HCEC 1CT (cell line): ENCODE measurements around the gene CTSW.

Source experiments
- DNase-seq: peaks from one replicate; pipeline ENCODE4 v3.0.0-alpha.2; 2017

The CTSW gene

DNA sequence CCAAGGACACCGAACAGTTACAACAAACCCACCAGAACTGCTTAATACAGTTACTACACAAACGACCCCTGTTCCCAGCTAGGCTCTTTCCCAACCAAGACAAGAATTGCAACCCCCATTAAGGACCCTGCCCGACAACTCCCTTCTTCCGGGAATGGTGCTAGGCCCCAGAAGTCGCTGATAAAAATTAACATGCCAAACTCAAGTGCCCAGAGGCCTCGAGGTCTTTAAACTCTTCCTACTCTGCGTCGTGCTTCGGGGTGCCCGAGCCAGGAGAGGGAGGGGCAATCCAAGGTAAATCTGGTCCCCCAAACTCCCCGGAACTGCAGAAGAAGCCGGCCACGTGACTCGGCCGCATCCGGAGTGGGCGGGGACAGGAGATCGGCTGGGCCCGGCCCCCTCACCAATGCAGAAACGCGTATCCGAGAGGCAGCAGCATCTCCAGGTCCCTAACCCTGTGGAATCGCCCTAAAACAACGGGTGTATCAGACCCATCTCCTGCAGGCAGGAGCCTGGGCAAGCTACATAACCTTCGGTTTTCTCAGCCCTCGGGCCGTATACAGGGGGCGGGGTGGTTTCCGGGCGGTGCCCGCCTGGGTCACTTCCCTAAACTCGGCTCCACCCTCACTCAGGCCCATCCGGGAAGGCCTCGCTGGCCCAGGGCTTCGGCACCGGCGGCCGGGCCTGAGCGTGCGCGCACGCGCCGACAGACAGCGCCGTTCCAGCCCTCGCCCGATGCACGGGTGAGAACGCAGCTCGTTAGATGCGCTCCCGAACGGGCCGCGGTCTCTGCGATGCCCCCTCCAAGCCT lies 22.7 kb upstream of the CTSW start:
- peak; percentile 66 for DNase-seq

DNA sequence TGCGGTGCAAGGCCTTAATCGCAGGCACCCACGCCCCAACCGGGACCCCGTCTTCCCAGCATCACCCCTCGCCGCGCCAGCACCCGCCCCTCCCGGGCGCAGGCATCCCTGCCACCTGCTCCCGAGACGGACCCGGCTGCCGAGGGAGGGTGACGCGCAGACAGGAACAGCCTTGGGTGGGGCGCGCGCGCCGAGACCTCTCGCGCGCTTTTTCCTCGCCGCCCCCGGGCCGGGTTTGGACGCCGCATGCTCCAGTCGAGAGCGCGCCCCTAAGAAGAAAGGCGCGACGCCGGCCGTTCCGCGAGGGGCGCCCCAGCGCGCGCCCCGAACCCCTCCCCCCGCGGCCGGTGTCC lies 22.2 kb upstream of the CTSW start:
- peak; percentile 46 for DNase-seq

DNA sequence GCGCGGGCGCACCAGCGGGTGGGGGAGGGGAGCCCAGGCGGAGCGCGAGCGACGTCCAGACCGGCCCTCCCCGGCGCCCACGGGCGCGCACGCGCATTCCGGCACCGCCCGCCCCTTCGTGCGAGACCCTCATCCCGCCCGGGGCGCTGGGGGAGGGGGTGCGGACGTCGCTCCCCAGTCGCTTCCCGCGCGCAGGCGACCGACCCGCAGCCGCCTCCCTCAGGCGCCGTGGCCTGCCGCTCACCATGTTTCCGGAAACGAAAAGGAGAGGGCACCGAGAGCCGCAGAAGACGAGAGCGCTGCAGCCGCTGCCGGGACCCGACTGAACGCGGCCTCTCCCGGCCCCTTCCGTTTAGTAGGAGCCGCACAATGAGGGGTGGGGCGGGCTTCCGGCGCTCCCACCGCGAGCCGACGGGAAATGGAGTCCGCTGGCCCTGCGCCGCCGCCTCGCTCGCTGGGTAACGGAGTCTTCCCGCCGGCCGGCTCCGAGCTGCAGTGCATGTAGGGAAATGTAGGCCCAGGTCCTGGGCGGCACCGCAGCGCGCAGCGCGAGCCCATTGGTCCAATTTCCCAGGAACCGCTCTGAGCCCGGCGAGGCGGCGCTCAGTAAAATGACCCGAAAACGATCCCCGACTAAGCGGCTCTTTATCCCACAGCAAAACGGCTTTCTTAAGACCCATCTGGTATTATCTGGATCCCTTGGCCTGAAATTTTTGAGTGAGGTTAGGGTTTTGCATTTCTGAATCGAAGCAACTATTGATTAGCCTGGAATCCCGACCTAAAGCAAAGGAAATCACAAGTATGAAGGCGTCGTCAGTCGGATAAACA lies 21.6 kb upstream of the CTSW start, which contains the start of gene CFL1:
TSS of gene CFL1 (minus strand) at position 328 of the 828 bp plus-strand sequence. CDS start at position 247, 81 bp downstream.
- DNase-seq: peak; percentile 99

DNA sequence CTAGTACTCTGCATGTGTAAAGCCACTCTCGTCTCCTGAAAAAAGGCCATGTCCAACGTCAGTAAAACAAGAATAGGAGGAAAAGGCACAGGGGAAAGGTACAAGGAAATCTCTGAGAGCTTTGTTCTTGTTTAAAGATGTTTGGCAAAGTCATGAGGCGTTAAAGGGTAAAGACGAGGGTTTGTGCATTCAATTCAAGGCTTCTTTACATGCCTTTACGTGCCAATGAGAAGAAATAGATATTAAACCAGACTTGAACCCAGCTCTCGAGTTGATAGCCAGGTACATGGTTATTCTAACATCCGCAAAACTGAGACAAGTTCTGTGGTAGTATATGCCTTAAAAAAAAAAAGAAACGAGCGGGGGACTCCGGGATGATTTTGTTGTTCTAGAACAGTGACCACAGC lies 21.0 kb upstream of the CTSW start:
- DNase-seq: no peak

DNA sequence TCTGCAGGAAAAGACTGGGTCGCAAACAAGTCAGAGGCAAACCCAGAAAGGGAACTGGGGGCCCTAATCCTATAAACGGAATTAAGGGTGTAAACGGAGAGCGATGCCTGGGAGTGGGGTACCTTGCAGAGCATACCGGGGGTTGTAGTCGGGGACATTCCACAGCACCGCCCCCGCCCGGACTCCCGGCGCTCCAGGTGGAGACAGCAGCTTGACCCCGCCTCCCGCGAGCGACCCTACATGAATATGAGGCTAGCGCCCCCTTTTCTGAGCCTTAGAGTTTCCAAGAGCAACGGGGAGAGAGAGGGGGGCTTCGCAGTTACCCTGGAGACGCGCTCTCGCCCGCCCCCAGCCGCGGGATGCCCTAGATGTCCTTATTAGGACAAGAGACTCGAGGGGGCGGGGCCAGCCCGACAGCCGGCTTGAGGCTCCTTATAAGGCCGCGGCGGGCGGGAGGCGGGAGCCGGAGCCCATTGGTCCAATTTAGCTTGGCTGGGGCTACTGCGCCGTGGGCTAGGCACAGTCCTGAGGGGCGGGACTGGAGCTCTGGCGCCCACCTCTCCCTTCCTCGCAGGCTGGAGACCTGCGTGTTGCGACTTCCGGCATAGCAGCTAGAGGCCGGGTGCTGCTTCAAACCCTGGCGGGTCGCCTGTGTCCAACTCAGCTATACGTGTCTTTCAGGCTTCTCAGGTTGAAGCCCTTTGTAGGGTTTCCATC lies 20.4 kb upstream of the CTSW start:
- DNase-seq: peak; percentile 100

DNA sequence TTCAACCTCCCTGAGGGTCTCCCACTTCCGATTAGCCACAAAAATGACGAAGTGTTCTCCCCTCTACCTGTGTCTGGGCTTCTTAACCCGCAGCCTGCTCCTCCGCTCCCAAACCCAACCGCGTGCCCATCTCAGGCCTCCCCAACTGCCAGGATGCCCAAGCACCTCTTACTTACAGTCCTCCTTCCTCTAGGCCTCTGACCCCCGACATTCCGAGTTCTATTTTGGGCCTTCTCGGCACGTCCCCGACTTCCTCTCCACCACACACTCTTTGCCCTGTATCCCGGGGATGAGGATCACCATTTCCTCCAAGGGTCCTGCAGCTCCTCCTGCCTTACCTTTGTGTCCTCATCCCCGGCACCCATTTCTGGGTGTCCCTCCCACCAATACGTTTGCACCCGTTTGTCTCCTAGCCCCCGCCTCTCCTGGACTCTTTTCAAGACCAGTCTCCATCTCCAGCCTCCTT lies 19.8 kb upstream of the CTSW start:
- DNase-seq: peak; percentile 56

DNA sequence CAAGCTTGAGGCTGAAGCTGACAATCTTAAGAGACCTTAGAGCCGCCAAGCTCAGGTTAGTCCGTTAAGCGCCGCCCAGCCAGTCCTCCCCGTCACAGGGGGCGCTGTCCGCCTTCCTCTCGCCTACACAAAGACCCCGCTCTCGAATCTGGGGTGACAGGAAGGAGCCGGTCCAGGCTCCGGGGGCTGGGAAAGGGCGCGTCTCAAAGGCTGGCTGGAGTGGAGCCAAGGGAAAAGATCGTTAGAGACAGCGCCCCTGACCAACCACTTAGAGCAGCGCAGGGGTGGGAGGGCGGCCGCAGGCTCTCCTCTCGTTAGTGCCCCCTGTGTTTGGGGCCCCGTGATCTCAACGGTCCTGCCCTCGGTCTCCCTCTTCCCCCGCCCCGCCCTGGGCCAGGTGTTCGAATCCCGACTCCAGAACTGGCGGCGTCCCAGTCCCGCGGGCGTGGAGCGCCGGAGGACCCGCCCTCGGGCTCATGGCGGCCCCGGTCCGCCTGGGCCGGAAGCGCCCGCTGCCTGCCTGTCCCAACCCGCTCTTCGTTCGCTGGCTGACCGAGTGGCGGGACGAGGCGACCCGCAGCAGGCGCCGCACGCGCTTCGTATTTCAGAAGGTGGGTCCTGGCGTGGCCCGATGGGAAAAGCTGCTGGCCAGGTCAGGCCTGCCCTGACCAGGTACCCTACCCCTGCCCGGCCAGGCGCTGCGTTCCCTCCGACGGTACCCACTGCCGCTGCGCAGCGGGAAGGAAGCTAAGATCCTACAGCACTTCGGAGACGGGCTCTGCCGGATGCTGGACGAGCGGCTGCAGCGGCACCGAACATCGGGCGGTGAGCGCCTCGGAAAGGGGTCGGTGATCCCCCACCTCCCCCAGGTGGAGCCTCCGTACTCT lies 19.1 kb upstream of the CTSW start, which contains the start of gene MUS81:
TSS of gene MUS81 (plus strand) at position 156 of the 887 bp plus-strand sequence. CDS start at position 477, 321 bp downstream.
- peak; percentile 97 for DNase-seq

DNA sequence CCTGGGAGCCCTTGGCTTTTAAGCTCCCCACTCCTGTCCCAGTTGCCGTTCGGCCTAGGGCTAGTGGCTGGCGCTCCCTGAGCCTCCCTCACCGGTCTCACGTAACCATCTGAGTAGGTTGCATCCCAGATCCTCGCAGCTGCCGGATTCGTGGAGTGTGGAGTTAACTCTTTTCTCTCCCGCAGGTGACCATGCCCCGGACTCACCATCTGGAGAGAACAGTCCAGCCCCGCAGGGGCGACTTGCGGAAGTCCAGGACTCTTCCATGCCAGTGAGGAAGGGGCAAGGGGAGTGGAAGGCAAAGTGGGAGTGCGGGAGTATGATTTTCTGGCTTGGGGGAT lies 18.5 kb upstream of the CTSW start:
- DNase-seq: no peak

DNA sequence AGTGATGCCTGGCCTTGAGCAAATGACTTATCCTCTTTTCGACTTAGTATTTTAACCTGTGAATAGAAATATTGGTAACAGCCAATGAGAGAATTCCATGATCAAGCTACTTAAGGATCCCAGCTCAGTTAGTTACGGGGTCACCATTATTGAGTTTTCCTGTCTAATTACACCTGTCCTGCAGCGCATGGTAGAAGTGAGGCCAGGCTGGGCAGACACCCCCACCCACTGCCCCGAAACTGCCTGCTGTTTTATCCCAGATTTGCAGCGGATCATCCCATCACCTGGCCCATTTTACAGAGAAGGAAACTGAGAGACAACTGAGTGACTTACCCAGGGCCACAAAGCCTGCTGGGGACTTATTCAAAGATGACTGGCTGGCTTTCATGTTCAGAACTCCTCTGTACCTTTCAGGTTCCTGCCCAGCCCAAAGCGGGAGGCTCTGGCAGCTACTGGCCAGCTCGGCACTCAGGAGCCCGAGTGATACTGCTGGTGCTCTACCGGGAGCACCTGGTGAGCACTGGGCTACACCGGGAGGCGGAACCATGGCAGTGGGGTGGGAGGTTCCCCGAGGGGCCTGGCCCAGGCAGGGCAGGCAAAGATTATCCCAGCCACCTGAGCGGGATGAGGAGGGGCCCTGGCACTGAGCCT lies 18.0 kb upstream of the CTSW start:
- DNase-seq: no peak

DNA sequence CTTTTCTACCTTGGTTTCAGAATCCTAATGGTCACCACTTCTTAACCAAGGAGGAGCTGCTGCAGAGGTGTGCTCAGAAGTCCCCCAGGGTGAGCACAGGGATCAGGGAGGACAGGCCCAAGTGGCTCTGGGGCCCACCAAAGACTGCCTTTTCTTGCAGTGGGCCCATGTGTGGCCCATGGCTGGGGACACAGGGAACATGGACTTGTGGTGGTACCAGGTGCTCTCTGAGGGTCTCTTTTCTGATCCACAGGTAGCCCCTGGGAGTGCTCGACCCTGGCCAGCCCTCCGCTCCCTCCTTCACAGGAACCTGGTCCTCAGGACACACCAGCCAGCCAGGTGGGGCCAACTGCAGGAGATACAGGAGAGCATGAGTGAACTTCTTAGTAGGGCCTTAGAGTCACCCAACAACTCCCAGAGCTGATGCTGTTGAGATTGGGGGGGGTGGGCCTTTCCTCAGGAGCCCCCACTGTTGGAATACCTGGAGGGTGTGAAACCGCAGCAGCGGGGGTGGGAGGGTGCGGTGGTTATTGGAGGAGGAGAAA lies 17.4 kb upstream of the CTSW start:
- no peak for DNase-seq

DNA sequence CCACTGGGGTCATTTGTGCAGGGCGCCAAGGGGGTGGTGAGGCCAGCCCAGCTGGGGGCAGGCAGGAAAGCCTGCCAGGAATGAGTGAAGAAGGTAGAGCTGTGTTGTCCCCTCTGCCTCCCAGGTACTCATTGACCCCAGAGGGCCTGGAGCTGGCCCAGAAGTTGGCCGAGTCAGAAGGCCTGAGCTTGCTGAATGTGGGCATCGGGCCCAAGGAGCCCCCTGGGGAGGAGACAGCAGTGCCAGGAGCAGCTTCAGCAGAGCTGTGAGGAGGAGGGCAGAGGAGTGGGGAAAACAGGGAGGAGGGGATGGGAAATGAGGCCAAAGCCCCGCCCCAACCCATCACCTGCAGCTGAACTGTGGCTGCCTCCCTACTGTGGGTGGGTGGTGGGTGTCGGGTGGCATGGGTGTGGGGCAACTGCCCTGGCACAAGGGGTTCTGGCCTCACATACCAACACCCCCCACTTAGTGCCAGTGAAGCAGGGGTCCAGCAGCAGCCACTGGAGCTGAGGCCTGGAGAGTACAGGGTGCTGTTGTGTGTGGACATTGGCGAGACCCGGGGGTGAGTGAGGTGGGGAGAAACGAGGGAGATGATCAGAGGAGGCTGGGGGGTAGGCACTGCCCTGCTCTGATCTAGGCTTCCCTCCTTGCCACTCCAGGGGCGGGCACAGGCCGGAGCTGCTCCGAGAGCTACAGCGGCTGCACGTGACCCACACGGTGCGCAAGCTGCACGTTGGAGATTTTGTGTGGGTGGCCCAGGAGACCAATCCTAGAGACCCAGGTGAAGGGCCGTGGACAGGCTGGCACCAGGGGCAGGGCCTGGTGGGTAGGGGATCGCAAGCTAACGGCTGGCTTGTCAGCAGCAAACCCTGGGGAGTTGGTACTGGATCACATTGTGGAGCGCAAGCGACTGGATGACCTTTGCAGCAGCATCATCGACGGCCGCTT lies 16.4 kb upstream of the CTSW start:
- no peak for DNase-seq

DNA sequence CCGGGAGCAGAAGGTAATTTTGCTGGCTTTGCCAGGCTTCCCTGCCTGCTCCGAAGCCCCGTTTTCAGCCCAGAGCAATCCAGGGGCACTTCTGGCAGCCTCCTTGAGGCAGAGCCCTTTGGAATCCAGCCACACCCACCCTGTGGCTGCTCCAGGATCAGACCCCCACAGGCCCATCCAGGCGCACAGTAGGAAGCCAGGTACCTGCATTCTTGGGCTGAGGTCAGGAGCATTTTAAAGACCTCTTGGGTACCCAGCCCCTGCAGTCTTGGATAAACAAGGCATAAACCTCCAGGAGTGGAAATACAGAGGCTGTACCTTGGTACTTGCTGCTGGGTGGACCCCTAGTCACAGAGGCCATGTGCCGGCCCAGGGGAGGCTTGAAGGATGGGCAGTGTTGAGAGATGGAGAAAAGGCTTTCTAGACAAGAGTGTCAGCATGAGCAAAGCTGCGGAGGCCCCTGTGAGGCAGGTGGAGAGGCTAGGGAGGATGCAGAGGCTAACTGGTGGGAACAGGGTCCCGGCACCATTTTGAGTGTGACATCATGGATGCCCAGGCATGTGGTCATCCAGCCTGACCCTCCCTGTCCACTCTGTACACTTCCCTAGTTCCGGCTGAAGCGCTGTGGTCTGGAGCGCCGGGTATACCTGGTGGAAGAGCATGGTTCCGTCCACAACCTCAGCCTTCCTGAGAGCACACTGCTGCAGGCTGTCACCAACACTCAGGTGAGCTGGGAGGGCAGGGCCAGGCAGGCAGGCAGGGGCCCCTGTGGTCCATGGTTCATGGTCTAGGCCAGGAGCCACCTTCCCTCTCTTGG lies 15.5 kb upstream of the CTSW start:
- DNase-seq: no peak

DNA sequence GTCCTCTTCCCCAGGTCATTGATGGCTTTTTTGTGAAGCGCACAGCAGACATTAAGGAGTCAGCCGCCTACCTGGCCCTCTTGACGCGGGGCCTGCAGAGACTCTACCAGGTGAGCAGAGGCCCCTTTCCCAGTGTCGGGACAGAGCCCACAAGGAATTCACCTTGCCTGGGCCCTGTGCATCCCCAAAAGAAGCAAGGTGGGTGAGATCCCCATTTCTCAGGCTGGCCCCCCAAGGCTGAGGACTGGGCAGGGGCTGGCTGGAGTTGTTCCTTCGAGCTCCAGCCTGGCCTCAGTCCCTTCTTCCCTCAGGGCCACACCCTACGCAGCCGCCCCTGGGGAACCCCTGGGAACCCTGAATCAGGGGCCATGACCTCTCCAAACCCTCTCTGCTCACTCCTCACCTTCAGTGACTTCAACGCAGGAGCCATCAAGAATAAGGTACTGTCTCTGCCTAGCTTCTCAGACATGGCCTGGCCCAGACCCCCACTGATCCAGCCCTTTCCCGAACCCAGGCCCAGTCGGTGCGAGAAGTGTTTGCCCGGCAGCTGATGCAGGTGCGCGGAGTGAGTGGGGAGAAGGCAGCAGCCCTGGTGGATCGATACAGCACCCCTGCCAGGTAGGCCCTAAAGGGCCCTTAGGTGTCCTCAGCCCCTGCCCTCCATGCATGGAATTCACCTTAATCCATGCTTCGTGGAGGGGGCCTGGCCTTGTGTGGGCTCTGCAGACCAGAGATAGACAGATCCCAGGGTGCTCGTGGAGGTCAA lies 14.7 kb upstream of the CTSW start:
- DNase-seq: no peak

DNA sequence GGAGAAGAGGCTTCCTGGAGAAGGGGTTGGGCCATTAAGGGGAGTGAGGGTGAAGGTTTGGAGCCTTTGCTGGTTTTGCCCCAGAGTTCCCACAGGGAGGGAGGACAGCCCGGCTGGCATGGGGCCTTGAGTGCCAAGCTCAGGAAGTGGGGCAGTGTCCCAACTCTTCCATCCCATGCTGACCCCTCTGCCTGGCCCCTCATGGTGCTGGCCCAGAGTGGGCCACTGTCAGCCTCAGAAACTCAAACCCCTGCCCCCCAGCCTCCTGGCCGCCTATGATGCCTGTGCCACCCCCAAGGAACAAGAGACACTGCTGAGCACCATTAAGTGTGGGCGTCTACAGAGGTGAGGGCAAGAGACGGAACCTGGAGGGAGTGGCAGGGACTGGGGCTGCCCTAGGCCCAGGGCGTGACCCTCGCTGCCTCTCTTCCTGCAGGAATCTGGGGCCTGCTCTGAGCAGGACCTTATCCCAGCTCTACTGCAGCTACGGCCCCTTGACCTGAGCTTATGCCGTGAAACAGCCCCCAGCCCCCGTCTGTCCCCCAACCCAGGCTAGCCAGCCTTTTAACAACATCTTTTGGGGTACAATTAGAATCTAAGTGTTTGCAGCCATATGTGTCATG lies 14.0 kb upstream of the CTSW start:
- no peak for DNase-seq

DNA sequence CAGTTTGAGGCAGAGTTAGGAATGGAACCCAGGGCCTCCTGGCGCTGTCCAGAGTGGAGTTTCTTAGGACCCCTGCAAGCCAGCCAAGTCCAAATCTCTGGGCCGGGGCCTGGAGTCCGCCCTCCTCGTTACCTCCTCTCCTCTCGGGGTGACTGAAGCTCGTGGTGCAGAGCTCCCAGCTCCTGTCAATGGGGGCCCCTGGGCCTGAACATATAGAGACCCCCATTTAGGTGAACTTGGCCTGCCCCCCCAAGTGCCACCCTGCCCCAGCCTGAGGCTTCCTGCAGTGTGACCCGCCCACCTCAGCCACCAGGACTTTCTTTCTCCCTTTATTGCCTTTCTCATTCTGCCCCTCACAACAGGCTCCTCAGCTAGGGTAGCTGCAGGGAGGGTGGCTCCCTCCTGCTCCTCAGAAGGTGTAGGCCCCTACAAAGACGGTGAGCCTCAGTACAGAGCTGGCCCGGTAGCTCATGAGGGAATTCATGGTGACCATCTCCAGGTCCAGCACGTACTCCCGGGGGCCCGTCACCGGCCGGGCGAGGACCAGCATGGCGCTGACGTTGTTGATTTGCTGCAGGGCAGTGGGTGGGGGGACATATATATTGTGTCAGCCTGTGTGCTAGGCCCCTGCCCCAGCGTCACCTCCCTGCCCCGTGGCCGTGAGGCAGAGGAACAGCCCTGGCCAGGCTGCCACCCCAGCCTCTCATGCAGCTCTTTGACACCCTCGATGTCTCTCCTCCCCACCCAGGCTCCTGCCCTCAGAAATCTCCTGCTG lies 12.9 kb upstream of the CTSW start:
- no peak for DNase-seq

DNA sequence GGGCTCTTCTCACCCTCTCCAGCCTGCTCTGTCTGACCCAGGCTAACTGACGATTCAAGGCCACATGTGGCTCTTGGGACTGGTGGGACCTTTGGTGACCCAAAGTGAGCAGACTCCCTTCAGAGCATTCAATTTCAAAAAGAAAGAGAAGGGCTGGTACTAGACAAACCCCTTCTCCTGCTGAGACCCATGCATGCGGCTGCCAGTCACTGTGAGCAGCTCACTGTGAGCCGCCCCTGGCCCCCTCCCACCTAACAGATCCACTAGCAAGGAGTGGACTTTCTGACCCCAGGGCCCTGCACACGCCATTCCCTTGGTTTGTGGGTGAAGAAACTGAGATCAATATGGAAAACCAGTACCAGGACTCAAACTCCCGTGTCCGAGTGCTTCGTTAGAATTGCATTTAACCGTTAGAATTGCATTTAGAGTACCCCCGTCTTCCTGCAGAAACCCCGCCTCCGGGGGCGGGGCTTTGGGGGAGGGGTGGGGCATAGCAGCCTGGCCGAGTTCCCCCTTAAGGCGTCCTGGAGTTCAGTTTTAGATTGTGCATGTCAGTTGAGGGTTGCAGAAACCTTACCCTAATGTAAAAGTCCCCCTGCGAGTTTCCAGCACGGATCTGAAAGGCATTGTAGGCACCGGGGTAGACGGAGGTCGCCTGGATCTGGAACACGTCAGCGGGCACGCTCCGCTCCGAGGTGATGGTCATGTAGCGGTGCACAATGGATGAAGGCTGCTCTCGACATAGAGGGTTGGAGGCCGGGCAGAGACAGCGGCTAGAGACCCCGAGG lies 12.2 kb upstream of the CTSW start:
- no peak for DNase-seq
